HG02678 (cell line): Measurements from ENCODE around the gene MAPKAPK5.
"Not testable (repeated sequence)": the region's sequence is repeated elsewhere in the genome, so short reads cannot be mapped to it uniquely, and the experiment has no call there.

Experiments
- ATAC-seq: cut with Tn5 transposase; IDR thresholded peaks from one replicate; pipeline ENCODE4 v1.9.1; 2021; ENCODE audit warnings: mild to moderate bottlenecking, moderate library complexity; ENCODE audit not compliant: unreplicated experiment

Gene MAPKAPK5

GRCh38 chr12:111881716-111882115 is 39.7 kb downstream of the MAPKAPK5 start:
- no peak for ATAC-seq

DNA sequence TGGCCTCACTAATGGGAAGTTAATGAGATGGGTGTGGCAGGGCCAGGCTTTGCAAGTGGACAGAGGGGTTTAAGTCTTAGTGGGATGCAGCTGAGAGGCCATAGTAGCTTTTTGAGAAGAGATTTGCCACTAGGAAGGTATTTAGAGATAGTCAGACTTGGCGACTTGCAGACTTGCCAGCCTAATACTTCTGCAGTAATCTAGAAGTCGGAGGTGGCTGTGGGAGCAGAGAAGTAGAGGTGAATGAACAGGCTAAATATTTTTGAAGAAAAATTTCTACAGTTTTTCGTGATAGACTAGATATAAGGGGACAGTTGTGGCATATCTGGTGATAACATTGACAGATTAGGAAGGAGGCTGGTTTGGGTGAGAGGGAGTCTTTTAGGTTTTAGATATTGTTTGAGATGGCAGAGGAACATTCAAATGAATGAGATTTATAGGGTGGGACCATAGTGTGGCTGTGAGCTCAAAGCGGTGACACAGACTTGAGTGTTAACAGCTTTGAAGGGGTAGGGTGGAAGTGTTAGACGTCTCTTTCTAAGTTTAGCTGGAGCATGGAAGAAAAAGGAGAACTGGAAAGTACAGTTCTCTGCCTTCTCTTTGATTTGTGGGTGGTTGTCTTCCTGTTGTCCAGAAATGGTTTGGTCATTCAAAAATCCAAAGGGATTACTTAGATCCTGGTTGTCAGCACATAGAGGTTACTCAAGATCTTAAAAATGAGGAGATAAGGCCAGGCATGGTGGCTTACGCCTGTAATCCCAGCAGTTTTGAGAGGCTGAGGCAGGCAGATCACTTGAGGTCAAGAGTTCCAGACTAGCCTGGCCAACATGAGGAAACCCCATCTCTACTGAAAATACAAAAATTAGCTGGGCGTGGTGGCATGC is 44.9 kb downstream of the MAPKAPK5 start:
- no peak for ATAC-seq

GRCh38 chr12:111887926-111888745 is 46.1 kb downstream of the MAPKAPK5 start:
- no peak for ATAC-seq

GRCh38 chr12:111893287-111893686 is 51.3 kb downstream of the MAPKAPK5 start:
- ATAC-seq = no peak

- no peak for ATAC-seq
Observed at GRCh38 chr12:111894556-111894955, 52.5 kb downstream of the MAPKAPK5 start.

DNA sequence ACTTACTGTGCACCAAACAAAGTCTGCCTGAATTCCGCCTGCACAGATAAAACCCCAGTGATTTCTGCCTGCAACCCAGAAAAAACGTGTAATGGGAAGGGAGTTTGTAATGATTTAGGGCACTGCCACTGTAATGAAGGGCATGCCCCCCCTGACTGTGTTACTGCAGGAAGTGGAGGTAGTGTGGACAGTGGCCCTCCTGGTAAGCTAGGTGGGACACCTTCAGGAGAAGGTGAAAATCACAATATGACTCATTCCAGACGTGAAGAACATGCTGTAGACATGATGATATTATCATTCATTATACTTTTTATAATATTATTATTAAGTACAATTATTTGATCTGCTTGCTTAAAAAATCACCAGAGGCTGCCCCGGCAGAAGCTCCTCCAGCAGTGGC is 59.2 kb downstream of the MAPKAPK5 start:
- ATAC-seq = no peak

- ATAC-seq = no peak
Observed at GRCh38 chr12:111904446-111904975, 62.5 kb downstream of the MAPKAPK5 start.

DNA sequence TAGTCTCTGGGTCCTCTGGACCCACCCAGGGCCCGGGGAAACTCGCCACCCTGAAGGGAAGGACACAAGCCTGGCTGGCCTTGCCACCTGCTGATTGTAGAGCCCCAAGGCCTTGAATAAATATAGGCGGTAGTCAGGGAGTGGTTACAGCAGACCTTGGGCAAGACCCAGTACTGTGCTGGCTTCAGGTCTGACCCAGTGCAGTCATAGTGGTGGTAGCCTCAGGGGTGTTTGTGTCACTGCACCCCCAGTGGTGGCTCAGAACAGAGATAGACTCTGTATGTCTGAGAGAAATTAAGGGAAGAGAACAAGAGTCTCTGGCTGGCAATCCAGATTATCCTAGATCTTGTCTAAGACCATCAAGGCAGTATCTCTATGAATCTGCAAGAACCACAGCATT is 63.5 kb downstream of the MAPKAPK5 start:
- ATAC-seq = no peak

DNA sequence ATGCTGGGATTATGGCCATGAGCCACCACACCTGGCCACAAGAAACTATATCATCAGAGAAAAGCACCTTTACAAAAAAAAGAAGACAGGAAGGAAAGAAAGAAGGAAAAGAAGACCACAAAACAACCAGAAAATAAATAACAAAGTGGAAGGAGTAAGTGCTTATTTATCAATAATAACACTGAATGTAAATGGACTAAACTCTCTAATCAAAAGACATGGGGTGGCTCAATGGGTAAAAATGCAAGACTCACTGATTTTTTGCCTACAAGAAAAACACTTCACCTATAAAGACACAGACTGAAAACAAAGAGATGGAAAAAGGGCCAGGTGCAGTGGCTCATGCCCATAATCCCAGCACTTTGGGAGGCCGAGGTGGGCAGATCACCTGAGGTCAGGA is 65.7 kb downstream of the MAPKAPK5 start:
- no peak for ATAC-seq

DNA sequence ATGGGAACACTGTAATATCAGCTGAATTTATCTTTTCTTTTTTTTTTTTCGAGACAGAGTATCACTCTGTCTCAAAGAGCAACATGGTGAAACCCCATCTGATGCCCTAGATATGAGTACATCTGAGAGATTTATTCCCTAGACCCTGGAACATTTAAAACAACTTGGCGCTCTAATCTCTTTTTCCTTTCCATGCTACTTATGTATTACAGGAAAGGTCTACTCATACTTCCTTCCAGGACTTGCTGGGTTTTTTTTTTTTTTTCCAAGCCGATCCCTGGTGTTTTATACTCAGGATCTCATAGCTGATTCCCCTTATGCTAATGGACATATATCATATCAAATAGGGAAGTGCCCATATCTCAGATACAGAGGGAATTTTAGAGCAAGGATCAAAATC is 83.1 kb downstream of the MAPKAPK5 start:
- no peak for ATAC-seq

GRCh38 chr12:111926631-111927030 is 84.6 kb downstream of the MAPKAPK5 start:
- no peak for ATAC-seq

DNA sequence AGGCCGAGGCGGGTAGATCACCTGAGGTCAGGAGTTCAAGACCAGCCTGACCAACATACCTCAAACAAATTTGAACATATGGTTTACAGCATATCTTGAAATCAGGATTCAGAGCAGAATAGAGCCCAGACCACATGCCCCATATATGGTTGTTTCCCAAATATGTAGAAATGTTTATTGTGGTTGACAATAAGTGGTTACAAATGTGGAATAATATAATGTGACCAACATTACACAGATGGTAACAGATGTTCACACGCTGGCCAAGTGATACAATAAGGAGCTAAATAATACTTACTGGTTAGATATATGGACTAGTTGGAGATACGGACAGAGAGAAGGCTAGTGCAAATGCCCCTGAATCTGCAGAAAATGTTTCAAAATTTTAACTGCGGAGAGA is 85.3 kb downstream of the MAPKAPK5 start:
- ATAC-seq = no peak

- ATAC-seq = no peak
Observed at GRCh38 chr12:111932241-111932640, 90.2 kb downstream of the MAPKAPK5 start.

- ATAC-seq = no peak
Observed at GRCh38 chr12:111936869-111937268, 94.8 kb downstream of the MAPKAPK5 start.

DNA sequence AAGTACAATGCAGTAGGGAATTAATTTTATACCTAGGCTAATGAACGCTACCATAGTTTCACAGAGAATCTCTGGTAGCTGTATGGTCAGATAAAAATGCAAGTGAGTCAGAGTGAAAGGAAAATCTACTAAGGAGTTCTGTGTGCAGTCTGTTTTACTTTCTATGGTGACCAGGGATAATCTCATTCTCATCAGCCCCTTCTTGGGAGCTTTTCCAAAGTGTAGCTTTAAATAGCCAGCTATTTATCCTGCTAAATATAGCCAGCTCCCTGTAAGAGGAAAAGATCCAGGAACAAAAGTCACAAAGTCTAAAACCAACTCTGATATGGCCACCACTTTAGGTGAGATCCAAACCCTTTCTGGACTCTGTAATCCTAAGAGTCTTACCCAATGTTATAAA is 95.4 kb downstream of the MAPKAPK5 start:
- ATAC-seq = no peak

GRCh38 chr12:111942557-111942956 is 100.5 kb downstream of the MAPKAPK5 start:
- ATAC-seq = no peak

- no peak for ATAC-seq
Observed at GRCh38 chr12:111943929-111944328, 101.9 kb downstream of the MAPKAPK5 start.

DNA sequence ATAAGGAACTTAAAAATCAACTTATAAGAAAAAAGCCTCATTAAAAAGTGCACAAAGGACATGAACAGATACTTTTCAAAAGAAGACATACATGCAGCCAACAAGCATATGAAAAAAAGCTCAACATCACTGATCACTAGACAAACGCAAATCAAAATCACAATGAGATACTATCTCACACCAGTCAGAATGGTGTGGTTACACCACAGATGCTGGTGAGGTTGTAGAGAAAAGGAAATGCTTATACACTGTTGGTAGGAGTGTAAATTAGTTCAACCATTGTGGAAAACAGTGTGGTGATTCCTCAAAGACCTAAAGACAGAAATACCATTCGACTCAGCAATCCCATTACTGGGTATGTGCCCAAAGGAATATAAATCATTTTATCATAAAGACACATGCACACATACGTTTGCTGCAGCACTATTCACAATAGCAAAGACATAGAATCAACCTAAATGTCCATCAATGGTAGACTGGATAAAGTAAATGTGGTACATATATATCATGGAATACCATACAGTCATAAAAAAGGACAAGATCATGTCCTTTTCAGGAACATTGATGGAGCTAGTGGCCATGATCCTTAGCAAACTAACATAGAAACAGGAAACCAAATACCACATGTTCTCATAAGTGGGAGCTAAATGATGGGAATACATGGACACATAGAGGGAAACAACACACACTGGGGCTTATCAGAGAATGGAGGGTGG is 109.1 kb downstream of the MAPKAPK5 start:
- not testable (repeated sequence) for ATAC-seq
